Measurements from ENCODE around the gene TBC1D9.

GRCh38 chr4:140645614-140646412 is 110.4 kb downstream of the TBC1D9 start:
- TF ChIP-seq, protein P1, sequence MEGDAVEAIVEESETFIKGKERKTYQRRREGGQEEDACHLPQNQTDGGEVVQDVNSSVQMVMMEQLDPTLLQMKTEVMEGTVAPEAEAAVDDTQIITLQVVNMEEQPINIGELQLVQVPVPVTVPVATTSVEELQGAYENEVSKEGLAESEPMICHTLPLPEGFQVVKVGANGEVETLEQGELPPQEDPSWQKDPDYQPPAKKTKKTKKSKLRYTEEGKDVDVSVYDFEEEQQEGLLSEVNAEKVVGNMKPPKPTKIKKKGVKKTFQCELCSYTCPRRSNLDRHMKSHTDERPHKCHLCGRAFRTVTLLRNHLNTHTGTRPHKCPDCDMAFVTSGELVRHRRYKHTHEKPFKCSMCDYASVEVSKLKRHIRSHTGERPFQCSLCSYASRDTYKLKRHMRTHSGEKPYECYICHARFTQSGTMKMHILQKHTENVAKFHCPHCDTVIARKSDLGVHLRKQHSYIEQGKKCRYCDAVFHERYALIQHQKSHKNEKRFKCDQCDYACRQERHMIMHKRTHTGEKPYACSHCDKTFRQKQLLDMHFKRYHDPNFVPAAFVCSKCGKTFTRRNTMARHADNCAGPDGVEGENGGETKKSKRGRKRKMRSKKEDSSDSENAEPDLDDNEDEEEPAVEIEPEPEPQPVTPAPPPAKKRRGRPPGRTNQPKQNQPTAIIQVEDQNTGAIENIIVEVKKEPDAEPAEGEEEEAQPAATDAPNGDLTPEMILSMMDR (IDR thresholded peaks at IDR 0.05) = no peak
- TF ChIP-seq POLR2AphosphoS5 (IDR thresholded peaks at IDR 0.05; ENCODE audit: low read depth, low read length) = no peak
